HCT116 (cell line): Measurements from ENCODE around the gene RAB30.

ENCODE experiments used
- ATF3 ChIP-seq: IDR thresholded peaks from 2 replicates; pipeline ENCODE4 v1.6.1; 2012
- CTCF ChIP-seq, 3 experiments: fragments of 200-600 bp in 1 of 3; sonication (generic) in 1 of 3; IDR thresholded peaks in 2 of 3; conservative IDR thresholded peaks in 1 of 3; 2 replicates each; pipeline ENCODE4 v1.5.1; 2012 to 2017; ENCODE audit warnings: low read depth in 2 of 3, low read length in 2 of 3, antibody characterized with exemption in 1 of 3, borderline replicate concordance in 1 of 3, control low read depth in 1 of 3, mild to moderate bottlenecking in 1 of 3, mixed read lengths in 1 of 3, mixed run types in 1 of 3, moderate library complexity in 1 of 3; ENCODE audit not compliant: insufficient read depth in 1 of 3
- EZH2 ChIP-seq: fragments of 200-600 bp; sonication (generic); IDR thresholded peaks from 2 replicates; pipeline ENCODE4 v1.6.1; 2017; ENCODE audit warnings: antibody characterized with exemption, mixed run types
- MAX ChIP-seq: IDR thresholded peaks from 2 replicates; pipeline ENCODE4 v1.6.1; 2012
- POLR2A ChIP-seq: IDR thresholded peaks from 2 replicates; pipeline ENCODE4 v1.7.0; 2011; ENCODE audit warnings: borderline replicate concordance; ENCODE audit not compliant: insufficient read depth, insufficient read length; ENCODE audit errors: extremely low read depth
- POLR2AphosphoS5 ChIP-seq: IDR thresholded peaks from 2 replicates; pipeline ENCODE4 v1.6.1; 2011; ENCODE audit warnings: mild to moderate bottlenecking, low read depth, low read length, moderate library complexity
- RAD21 ChIP-seq: IDR thresholded peaks from 2 replicates; pipeline ENCODE4 v1.6.1; 2012; ENCODE audit warnings: low read depth, mild to moderate bottlenecking
- REST ChIP-seq: IDR thresholded peaks from 2 replicates; pipeline ENCODE4 v1.6.1; 2012; ENCODE audit warnings: low read depth
- SIN3A ChIP-seq: IDR thresholded peaks from 2 replicates; pipeline ENCODE4 v1.6.1; 2012; ENCODE audit warnings: low read depth
- SP1 ChIP-seq: IDR thresholded peaks from 2 replicates; pipeline ENCODE4 v1.6.1; 2012; ENCODE audit warnings: low read depth
- TCF7L2 ChIP-seq: IDR thresholded peaks from 2 replicates; pipeline ENCODE4 v1.7.0; 2011; ENCODE audit warnings: borderline replicate concordance, inconsistent platforms; ENCODE audit not compliant: insufficient read depth, insufficient read length; ENCODE audit errors: extremely low read depth
- YY1 ChIP-seq: IDR thresholded peaks from 2 replicates; pipeline ENCODE4 v1.6.1; 2011; ENCODE audit warnings: low read length, low read depth, moderate library complexity, mild to moderate bottlenecking; ENCODE audit not compliant: insufficient replicate concordance; ENCODE audit errors: extremely low read depth
- ZNF274 ChIP-seq: fragments of 200-500 bp; sonication (Bioruptor generic); IDR thresholded peaks from 2 replicates; pipeline ENCODE4 v1.6.1; 2014; ENCODE audit warnings: mild to moderate bottlenecking, low read depth, low read length, inconsistent platforms

GRCh38 chr11:82974135-82974534, 97.6 kb downstream of the RAB30 start:
- no peak for TF ChIP-seq POLR2A
- no peak for TF ChIP-seq CTCF (IDR thresholded peaks at IDR 0.05 in 2 of 3, conservative IDR thresholded peaks at IDR 0.05 in 1 of 3; ENCODE audit: borderline replicate concordance in 1 of 3, insufficient read depth in 1 of 3, low read depth in 2 of 3, low read length in 2 of 3)
- no peak for TF ChIP-seq SIN3A
- TF ChIP-seq RAD21 = no peak
- TF ChIP-seq YY1 = no peak
- no peak for TF ChIP-seq EZH2
- TF ChIP-seq REST = no peak
- no peak for TF ChIP-seq POLR2AphosphoS5
- no peak for TF ChIP-seq MAX
- no peak for TF ChIP-seq ZNF274
- no peak for TF ChIP-seq TCF7L2
- TF ChIP-seq ATF3 = no peak
- TF ChIP-seq SP1 = no peak
